GM12801 (cell line): ENCODE measurements around the gene ARHGAP42.

Experiments used
- TF ChIP-seq, protein P1 (sequence below): IDR thresholded peaks from one replicate; pipeline ENCODE4 v1.5.1; 2011; ENCODE audit warnings: control low read depth; ENCODE audit not compliant: insufficient read length; ENCODE audit errors: extremely low read depth

The ARHGAP42 gene

DNA sequence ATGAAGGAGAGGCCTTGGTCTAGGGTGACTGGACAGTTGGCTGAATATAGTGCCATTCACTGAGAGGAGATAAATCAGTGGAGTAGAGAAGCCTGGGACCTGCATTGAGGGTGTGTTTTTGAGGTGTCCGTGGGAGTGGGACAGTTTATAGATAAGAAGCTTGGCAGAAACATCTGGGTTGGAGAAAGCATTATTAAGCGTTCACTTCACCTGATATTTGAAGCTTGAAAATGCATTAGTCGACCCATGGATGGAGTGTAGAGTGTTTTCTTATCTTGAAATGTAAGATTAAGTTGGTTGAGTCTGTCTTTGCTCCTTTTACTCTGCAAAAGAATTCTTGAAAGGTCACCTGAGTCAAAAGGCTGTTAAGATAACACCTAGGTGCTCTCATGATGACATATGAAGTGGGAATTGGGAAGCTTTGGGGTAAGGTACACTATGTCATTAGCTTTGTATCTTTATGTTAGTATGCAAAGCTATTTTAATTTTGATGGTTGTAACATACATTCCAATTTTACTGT, 160.7 kb downstream of the ARHGAP42 start:
- TF ChIP-seq, protein P1, sequence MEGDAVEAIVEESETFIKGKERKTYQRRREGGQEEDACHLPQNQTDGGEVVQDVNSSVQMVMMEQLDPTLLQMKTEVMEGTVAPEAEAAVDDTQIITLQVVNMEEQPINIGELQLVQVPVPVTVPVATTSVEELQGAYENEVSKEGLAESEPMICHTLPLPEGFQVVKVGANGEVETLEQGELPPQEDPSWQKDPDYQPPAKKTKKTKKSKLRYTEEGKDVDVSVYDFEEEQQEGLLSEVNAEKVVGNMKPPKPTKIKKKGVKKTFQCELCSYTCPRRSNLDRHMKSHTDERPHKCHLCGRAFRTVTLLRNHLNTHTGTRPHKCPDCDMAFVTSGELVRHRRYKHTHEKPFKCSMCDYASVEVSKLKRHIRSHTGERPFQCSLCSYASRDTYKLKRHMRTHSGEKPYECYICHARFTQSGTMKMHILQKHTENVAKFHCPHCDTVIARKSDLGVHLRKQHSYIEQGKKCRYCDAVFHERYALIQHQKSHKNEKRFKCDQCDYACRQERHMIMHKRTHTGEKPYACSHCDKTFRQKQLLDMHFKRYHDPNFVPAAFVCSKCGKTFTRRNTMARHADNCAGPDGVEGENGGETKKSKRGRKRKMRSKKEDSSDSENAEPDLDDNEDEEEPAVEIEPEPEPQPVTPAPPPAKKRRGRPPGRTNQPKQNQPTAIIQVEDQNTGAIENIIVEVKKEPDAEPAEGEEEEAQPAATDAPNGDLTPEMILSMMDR, result no peak

DNA sequence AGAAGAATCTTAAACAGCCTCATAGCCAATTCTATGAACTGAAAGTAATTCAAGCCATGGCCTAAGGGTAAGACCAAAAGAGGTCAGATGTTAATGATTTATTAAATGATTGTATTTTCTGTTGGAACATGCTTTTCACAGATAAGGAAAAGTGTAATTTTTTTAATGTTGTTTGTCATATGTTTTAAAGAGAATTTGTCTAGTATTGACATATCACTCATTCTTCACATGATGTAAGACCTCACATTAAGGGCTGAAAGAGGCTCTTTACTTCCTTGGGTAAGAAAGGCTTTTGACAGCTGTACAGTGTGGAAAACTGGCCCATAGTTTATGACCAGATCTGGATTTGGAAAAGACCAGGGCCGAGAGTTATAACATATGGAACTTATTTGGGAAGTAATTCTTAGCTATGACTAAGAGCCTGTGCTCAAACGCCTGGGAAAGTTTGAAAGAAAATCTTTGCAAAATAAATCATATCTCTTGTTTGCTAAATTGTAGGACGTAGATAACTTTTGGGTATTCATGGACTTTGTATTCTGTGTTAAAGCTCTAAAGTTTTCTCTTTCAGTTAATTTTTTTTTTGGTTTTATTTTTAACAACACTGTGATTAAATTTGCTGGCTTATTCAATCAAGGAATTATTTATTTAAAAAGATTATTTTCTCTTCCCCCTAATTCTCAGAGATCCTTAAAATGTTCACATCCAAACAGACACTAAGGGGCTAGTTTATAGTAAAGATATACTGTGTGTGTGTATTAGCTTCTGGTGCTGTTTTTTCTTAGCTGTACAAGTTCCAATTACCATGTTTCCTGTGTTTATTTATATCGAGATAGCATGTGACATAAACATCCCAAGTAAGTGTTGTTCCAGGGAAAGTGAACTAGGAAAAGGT, 162.2 kb downstream of the ARHGAP42 start:
- TF ChIP-seq, protein P1, result no peak

DNA sequence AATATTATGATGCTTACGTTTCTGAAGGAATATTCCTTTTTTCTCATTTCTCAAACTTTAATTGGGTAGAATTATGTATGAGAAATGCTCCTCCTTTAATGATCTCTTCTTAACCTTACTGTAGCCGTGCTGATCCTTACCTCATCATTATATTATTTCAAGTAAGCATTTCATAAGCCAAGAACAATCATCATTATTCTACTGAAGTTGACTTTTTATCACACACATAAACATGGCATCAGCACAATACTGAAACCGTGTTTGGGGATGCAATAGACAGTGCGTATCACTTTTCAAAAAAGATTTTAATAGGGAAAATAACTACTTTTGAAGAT, 162.8 kb downstream of the ARHGAP42 start:
- TF ChIP-seq, protein P1, result no peak

DNA sequence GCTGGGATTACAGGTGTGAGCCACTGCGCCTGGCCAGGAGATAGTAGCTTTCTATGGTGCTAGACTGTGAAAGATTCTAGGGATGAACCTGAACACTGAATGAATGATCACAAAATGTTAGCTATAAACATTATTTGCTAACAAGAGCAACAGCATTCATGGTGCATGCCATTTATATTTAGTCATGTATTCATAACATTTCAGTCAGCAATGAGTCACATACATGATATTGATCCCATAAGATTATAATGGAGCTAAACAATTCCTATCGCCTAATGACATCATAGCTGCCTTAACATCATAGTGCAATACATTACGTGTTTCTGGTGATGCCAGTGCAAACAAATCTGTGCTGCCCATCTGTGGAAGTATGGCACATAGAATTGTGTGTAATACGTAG, 164.1 kb downstream of the ARHGAP42 start:
- TF ChIP-seq, protein P1, result no peak

DNA sequence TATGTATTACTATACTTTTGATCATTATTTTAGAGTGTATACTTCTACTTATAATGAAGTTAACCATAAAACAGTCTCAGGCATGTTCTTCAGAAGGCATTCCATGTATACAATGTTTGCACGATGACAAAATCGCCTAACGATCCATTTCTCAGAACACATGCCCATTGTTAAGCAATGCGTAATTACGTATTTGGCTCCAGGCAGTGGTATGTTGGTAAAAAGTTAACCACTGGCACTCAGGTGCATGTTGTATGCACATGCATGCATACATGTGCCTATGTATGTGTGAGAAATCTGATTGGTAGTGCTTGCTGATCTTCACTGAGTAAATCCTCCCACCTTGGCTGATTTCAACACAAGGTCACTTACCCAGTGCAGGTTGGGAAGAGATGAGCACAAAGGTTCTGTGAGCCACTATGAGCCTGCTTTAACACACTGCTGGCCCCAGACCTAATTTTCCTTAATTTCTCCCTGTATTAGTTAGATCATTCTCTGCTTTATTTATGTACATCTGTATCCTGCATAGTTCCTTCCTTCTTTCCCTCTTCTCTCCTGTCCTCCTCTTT, 164.6 kb downstream of the ARHGAP42 start:
- TF ChIP-seq, protein P1, result no peak

DNA sequence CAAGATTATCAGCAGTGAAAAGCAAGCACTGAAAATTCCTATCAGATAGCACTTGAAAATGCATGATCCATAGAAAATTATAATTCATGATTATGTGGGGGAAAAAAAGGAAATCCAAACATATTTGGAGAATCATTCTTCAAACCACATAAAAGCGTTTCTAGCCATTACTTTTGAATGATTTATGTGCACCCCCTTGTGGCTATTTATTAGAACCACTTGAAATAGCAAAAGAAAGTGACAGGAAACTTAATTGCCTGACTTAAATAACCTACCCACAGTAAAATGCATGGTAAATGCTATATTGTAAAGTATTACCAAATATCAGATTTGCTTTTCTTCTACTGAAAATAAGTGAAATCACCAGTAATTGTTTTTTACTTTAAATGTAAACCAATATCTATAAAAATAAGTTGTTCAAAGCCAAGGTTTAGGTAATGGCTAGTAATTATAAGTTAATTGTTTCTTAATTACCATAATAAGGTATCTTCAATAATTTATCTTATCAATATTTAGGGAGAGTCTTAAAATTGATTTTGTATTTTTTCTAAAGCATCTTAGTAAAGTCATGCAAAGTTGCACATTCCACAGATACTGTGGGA, 168.5 kb downstream of the ARHGAP42 start:
- TF ChIP-seq, protein P1, result no peak

DNA sequence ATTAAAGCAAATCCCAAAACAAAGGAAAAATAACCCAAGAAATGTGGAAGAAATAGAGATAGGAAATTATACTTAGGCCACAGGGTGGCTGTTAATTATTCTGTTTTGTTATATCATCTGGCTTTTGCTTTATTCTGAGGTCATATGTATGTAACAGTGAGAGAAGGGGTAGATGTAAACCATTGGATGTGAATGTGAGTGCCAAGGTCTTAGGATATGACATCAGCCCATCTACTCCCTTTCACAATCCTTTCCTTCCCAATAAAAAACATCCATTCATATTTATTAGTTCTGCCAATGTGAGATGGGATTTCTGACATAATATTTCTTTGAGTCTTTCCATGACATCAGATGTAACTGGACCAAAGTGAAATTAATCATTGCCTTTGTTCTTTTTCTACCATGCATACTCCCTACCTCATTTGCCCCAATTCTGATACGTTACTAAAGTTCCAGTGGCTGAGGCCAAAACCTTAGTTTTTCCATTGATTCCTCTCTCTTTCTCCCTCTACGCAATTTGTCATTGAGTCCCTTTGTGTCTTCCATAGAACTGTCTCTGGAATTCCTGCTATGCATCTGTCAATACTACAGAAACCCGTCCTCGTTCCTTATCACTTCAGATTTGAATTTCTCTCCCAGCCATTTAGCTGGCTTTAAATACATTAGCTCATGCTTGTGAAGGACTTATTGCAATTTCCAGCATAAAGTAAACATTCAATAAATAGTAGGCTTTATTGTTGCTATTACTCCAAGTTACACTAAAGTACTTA, 170.3 kb downstream of the ARHGAP42 start:
- TF ChIP-seq, protein P1, result no peak
